ENCODE data around the gene NSDHL.
"Not testable (repeated sequence)": the region's sequence is repeated elsewhere in the genome, so short reads cannot be mapped to it uniquely, and the experiment has no call there.

NSDHL gene

DNA sequence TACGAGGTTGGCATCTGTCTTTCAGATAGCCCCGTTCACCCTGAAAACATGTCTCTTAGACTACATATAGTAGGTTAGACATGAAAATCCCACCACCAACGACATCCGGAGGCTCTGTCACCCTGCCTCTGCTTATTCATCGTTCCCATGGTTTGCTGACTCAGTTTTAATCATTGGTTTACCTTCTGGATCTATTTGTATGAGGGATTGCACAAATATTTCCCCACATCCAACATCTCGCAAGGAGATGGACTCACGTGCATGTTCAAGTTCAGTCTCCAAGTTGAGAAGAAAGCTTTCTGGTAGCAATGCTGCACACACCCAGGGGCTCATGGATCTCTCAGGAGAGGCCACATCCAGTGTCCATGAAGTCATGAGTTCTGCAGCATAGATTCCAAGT is 11.1 kb upstream of the NSDHL start:
- H3K4me3 ChIP-seq (ENCODE audit: low read length in 2 of 2): no peak overlapping the region
- no peak overlapping the region for H3K27ac ChIP-seq (ENCODE audit: low read depth in 2 of 2, low read length in 2 of 2)
- H3K4me1 ChIP-seq (ENCODE audit: control insufficient read depth in 2 of 2, insufficient read depth in 2 of 2, low read length in 2 of 2): no peaks in the 10 kb centered on the region
- no peak overlapping the region for H3K9ac ChIP-seq (ENCODE audit: low read depth in 1 of 2, low read length in 2 of 2)
- H3K27me3 ChIP-seq (ENCODE audit: control insufficient read depth in 2 of 2, insufficient read depth in 2 of 2, low read length in 2 of 2): peaks cover 8 to 12% of the 10 kb centered on the region in 2 donors
- no peaks in the 10 kb centered on the region for H3K9me3 ChIP-seq (ENCODE audit: control insufficient read depth in 2 of 2, low read length in 2 of 2)
- no peaks in the 10 kb centered on the region for H3K36me3 ChIP-seq (ENCODE audit: control insufficient read depth in 2 of 2, insufficient read depth in 2 of 2, low read length in 2 of 2)

DNA sequence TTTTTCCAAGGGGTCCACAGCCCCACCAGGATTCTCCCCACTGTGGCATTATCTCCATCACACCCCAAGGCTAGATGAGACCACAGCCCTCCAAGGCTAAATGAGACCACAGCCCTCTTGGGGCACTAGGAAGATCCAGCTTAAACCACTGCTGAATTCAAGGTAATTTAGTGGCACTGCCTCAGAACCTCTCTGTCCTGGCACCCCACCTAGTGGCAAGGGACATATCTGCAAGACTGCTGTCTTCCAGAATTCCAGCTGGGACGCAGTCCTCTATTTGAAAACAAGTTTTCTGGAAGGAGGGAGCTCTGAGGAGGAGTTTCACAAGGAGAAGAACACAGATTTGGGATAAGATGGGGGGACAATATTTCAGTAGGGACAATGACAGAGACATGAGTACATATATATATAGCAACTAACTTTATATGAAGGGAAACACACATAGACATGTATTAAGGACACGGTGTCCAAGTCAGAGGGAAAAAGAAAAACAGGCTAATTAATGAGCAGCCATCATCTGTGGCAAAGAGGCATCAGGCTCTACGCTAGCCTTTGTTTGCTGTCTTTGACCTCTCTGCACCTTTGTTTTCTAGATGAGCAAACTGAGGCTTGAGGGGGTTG is 9.6 kb upstream of the NSDHL start:
- Histone ChIP-seq H3K4me1 (ENCODE audit: control insufficient read depth in 2 of 2, insufficient read depth in 2 of 2, low read length in 2 of 2) (no peaks in the 10 kb centered on the region), H3K27me3 (ENCODE audit: control insufficient read depth in 2 of 2, insufficient read depth in 2 of 2, low read length in 2 of 2) (peaks cover 5 to 13% of the 10 kb centered on the region in 2 donors), H3K9ac (ENCODE audit: low read depth in 1 of 2, low read length in 2 of 2) (no peak overlapping the region), H3K36me3 (ENCODE audit: control insufficient read depth in 2 of 2, insufficient read depth in 2 of 2, low read length in 2 of 2) (no peaks in the 10 kb centered on the region), H3K27ac (ENCODE audit: low read depth in 2 of 2, low read length in 2 of 2) (no peak overlapping the region), H3K4me3 (ENCODE audit: low read length in 2 of 2) (no peak overlapping the region), H3K9me3 (ENCODE audit: control insufficient read depth in 2 of 2, low read length in 2 of 2) (no peaks in the 10 kb centered on the region)

DNA sequence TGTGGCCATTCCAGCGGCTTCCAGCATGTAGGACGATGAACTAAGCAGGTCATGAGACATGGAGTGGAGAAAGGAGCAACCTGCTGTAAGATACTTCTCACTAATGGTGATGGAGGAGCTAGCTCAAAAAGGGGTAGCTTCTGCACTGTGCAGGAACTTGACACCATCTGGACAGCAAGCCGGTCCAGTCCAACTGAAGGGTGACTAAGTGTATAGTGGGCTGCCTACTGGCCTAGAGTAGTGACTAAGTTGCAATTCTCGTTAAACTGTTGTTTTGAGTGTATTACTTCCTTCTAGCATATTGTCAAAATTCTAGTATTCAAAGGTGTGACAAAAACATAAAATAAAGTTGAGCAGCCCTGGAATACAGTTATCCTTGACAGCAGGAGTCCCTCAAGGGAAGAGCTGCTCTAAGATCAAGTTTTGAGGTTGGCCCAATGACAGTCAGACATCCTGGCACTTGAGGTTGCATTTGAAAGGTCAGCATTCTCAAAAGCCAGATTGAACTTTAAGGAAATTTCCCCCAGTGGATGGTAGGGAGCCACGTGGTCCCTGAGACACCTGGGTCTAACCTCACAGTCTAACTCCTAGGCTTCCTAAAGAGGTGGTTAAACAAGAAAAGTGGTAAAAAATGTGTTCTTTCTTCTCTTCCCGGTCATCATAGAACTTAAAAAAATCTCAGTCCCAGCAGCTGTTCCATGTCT is 8.3 kb upstream of the NSDHL start:
- Histone ChIP-seq H3K4me1 (ENCODE audit: control insufficient read depth in 2 of 2, insufficient read depth in 2 of 2, low read length in 2 of 2) (no peaks in the 10 kb centered on the region), H3K9me3 (ENCODE audit: control insufficient read depth in 2 of 2, low read length in 2 of 2) (no peaks in the 10 kb centered on the region), H3K27ac (ENCODE audit: low read depth in 2 of 2, low read length in 2 of 2) (no peak overlapping the region), H3K36me3 (ENCODE audit: control insufficient read depth in 2 of 2, insufficient read depth in 2 of 2, low read length in 2 of 2) (no peaks in the 10 kb centered on the region), H3K9ac (ENCODE audit: low read depth in 1 of 2, low read length in 2 of 2) (no peak overlapping the region), H3K4me3 (ENCODE audit: low read length in 2 of 2) (no peak overlapping the region), H3K27me3 (ENCODE audit: control insufficient read depth in 2 of 2, insufficient read depth in 2 of 2, low read length in 2 of 2) (peaks cover 5 to 13% of the 10 kb centered on the region in 2 donors)

DNA sequence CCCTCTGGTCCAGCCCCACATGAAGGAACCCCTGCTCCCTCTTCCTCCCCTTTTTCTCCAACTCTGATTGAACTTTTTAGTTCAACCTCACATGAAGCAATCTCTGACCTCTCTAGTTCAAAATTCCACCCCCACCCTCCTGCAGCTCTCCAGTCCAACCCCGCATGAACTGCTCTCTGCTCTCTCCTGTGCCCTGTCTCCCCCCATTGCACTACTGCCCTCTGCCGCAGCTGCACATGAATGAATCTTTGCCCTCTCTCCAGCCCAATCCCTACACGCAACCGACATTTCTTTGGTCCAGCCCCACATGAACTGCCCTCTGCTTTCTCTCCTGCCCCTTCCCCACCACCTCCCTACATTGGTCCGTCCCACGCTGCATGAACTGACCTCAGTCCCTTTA is 7.2 kb upstream of the NSDHL start:
- Histone ChIP-seq H3K27me3 (ENCODE audit: control insufficient read depth in 2 of 2, insufficient read depth in 2 of 2, low read length in 2 of 2) (peaks cover 5 to 13% of the 10 kb centered on the region in 2 donors), H3K4me1 (ENCODE audit: control insufficient read depth in 2 of 2, insufficient read depth in 2 of 2, low read length in 2 of 2) (no peaks in the 10 kb centered on the region), H3K4me3 (ENCODE audit: low read length in 2 of 2) (no peak overlapping the region), H3K27ac (ENCODE audit: low read depth in 2 of 2, low read length in 2 of 2) (no peak overlapping the region), H3K9ac (ENCODE audit: low read depth in 1 of 2, low read length in 2 of 2) (no peak overlapping the region), H3K36me3 (ENCODE audit: control insufficient read depth in 2 of 2, insufficient read depth in 2 of 2, low read length in 2 of 2) (no peaks in the 10 kb centered on the region), H3K9me3 (ENCODE audit: control insufficient read depth in 2 of 2, low read length in 2 of 2) (no peaks in the 10 kb centered on the region)

DNA sequence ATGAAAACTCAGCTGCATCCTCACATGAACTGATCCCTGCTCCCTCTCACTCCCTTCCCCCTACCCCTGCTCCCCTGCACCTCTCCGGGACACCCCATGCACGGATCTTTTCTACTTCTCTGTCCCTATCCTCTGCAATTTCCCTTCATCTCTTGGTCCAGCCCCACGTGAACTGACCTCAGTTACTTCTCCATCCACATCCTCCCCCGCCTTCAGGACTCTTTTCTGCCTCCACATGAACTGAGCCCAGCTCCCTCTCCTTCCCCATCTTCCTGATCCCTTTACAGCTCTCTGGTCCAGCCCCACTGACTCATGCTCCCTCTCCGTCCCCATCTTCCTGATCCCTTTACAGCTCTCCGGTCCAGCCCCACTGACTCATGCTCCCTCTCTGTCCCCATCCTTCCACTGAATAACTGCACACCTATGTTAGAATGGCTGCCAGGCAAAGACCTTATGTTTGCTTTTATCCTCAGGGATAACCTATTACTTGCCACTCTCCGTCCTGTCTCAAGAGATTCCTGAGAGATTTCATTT is 6.0 kb upstream of the NSDHL start:
- H3K9me3 ChIP-seq (ENCODE audit: control insufficient read depth in 2 of 2, low read length in 2 of 2): no peaks in the 10 kb centered on the region
- H3K36me3 ChIP-seq (ENCODE audit: control insufficient read depth in 2 of 2, insufficient read depth in 2 of 2, low read length in 2 of 2): no peaks in the 10 kb centered on the region
- H3K4me1 ChIP-seq (ENCODE audit: control insufficient read depth in 2 of 2, insufficient read depth in 2 of 2, low read length in 2 of 2): no peaks in the 10 kb centered on the region
- no peak overlapping the region for H3K27ac ChIP-seq (ENCODE audit: low read depth in 2 of 2, low read length in 2 of 2)
- H3K4me3 ChIP-seq (ENCODE audit: low read length in 2 of 2): no peak overlapping the region
- no peak overlapping the region for H3K9ac ChIP-seq (ENCODE audit: low read depth in 1 of 2, low read length in 2 of 2)
- H3K27me3 ChIP-seq (ENCODE audit: control insufficient read depth in 2 of 2, insufficient read depth in 2 of 2, low read length in 2 of 2): peaks cover 5 to 13% of the 10 kb centered on the region in 2 donors

DNA sequence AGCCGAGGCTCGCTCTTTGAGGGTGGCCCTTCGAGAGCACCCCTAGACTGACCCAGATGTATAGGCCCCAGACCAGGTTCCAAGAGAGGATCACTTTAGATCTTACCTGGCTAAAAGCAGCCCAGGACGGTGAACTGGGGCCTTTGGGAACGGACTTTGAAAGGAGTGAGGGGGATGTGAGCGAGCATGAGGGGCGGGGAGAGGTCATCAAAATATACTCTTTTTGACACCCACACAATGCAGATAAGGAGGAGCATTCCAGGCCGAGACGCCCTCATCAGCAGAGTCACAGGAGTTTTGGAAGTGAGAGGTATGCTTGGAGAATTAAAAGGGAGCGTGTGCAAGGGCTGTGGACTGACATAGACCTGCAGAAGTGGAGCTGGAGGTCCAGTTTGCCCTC is 528 bp downstream of the NSDHL start:
- Histone ChIP-seq H3K9me3 (ENCODE audit: control insufficient read depth in 2 of 2, low read length in 2 of 2) (no peaks in the 10 kb centered on the region), H3K27ac (ENCODE audit: low read depth in 2 of 2, low read length in 2 of 2) (peak overlapping the region; percentile 17 to 21), H3K4me1 (ENCODE audit: control insufficient read depth in 2 of 2, insufficient read depth in 2 of 2, low read length in 2 of 2) (peaks cover 0 to 6% of the 10 kb centered on the region in 2 donors), H3K4me3 (ENCODE audit: low read length in 2 of 2) (peak overlapping the region; percentile 85), H3K27me3 (ENCODE audit: control insufficient read depth in 2 of 2, insufficient read depth in 2 of 2, low read length in 2 of 2) (peaks cover 0 to 2% of the 10 kb centered on the region in 2 donors), H3K9ac (ENCODE audit: low read depth in 1 of 2, low read length in 2 of 2) (peak overlapping the region; percentile 78 to 83), H3K36me3 (ENCODE audit: control insufficient read depth in 2 of 2, insufficient read depth in 2 of 2, low read length in 2 of 2) (peaks cover 0 to 2% of the 10 kb centered on the region in 2 donors)

DNA sequence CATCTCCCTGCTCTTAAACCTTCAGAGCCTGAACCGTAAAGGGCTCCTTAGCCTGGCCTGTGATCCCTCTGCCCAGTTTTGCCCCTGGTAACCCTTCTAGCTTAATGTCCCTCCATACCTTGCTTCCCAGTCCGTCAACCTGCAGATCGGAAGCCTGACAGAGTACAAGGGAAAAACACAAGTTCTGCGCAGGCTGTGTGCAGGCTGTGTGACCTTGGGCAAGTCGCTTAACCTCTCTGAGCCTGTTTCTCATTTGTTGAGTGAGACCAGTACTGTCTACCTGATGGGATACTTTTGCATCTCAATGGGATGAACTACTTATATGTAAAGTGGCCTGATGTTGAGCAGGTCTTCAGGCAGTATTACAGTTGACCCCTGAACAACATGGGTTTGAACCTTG is 1.7 kb downstream of the NSDHL start:
- peaks cover 0 to 2% of the 10 kb centered on the region in 2 donors for H3K36me3 ChIP-seq (ENCODE audit: control insufficient read depth in 2 of 2, insufficient read depth in 2 of 2, low read length in 2 of 2)
- H3K27ac ChIP-seq (ENCODE audit: low read depth in 2 of 2, low read length in 2 of 2): no peak overlapping the region
- H3K27me3 ChIP-seq (ENCODE audit: control insufficient read depth in 2 of 2, insufficient read depth in 2 of 2, low read length in 2 of 2): peaks cover 0 to 2% of the 10 kb centered on the region in 2 donors
- H3K9me3 ChIP-seq (ENCODE audit: control insufficient read depth in 2 of 2, low read length in 2 of 2): no peaks in the 10 kb centered on the region
- H3K9ac ChIP-seq (ENCODE audit: low read depth in 1 of 2, low read length in 2 of 2): no peak overlapping the region
- no peak overlapping the region for H3K4me3 ChIP-seq (ENCODE audit: low read length in 2 of 2)
- H3K4me1 ChIP-seq (ENCODE audit: control insufficient read depth in 2 of 2, insufficient read depth in 2 of 2, low read length in 2 of 2): peaks cover 0 to 6% of the 10 kb centered on the region in 2 donors

DNA sequence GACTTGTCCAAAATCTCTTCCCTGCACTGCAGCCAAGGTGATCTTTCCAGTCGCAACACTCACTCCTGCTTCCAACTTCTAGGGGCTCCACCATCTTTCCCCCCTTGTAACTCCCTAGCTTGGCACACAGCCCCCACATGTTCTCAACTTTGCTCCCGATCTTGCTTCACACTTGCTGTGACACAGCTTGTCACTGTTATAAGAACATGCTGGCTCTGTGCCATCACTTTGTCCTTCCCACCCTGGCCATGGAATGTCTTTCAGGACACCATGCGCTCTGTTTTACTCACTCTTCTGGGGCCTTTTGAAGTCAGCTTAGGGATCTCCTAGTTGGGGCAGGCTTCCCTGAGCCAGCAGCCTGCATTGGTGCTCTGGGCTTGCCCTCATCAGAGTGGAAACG is 2.5 kb downstream of the NSDHL start:
- Histone ChIP-seq H3K27me3 (ENCODE audit: control insufficient read depth in 2 of 2, insufficient read depth in 2 of 2, low read length in 2 of 2) (peaks cover 0 to 2% of the 10 kb centered on the region in 2 donors), H3K9me3 (ENCODE audit: control insufficient read depth in 2 of 2, low read length in 2 of 2) (no peaks in the 10 kb centered on the region), H3K27ac (ENCODE audit: low read depth in 2 of 2, low read length in 2 of 2) (no peak overlapping the region), H3K4me1 (ENCODE audit: control insufficient read depth in 2 of 2, insufficient read depth in 2 of 2, low read length in 2 of 2) (peaks cover 0 to 6% of the 10 kb centered on the region in 2 donors), H3K4me3 (ENCODE audit: low read length in 2 of 2) (no peak overlapping the region), H3K9ac (ENCODE audit: low read depth in 1 of 2, low read length in 2 of 2) (no peak overlapping the region), H3K36me3 (ENCODE audit: control insufficient read depth in 2 of 2, insufficient read depth in 2 of 2, low read length in 2 of 2) (peaks cover 0 to 2% of the 10 kb centered on the region in 2 donors)

DNA sequence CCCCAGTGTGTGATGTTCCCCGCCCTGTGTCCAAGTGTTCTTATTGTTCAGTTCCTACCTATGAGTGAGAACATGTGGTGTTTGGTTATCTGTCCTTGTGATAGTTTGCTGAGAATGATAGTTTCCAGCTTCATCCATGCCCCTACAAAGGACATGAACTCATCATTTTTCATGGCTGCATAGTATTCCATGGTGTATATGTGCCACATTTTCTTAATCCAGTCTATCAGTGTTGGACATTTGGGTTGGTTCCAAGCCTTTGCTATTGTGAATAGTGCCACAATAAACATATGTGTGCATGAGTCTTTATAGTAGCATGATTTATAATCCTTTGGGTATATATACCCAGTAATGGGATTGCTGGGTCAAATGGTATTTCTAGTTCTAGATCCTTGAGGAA is 4.6 kb downstream of the NSDHL start:
- H3K4me1 ChIP-seq (ENCODE audit: control insufficient read depth in 2 of 2, insufficient read depth in 2 of 2, low read length in 2 of 2); H3K9ac ChIP-seq (ENCODE audit: low read depth in 1 of 2, low read length in 2 of 2); H3K27me3 ChIP-seq (ENCODE audit: control insufficient read depth in 2 of 2, insufficient read depth in 2 of 2, low read length in 2 of 2); H3K4me3 ChIP-seq (ENCODE audit: low read length in 2 of 2); H3K27ac ChIP-seq (ENCODE audit: low read depth in 2 of 2, low read length in 2 of 2); H3K36me3 ChIP-seq (ENCODE audit: control insufficient read depth in 2 of 2, insufficient read depth in 2 of 2, low read length in 2 of 2); H3K9me3 ChIP-seq (ENCODE audit: control insufficient read depth in 2 of 2, low read length in 2 of 2): not testable (repeated sequence)

DNA sequence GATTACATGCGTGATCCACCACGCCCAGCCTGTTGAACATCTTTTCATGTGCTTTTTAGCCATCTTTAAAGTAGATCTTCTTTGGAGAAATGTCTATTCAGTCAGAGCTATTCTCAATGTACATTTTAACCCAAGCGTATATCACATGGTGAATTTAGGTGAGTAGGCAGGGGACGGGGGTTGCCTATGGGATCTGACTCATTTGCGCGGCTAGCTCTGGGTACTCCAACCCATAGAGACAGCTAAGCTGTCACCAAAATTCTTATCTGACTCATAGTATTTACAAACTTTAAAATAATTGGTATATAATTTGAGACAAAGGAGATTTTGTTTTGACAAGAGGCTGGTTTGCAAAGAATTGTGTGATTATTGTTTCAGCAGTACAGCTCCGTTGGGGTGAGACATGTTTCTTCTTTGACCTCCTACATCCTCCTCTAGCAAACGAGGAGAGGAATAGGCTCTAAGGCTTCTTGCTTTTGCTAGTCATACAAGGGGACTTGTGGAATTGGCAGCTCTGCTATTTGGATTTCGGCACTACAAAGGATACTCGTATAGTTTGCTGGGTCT is 12.0 kb downstream of the NSDHL start:
- no peak overlapping the region for H3K4me3 ChIP-seq (ENCODE audit: low read length in 2 of 2)
- peaks cover 0 to 2% of the 10 kb centered on the region in 2 donors for H3K36me3 ChIP-seq (ENCODE audit: control insufficient read depth in 2 of 2, insufficient read depth in 2 of 2, low read length in 2 of 2)
- H3K4me1 ChIP-seq (ENCODE audit: control insufficient read depth in 2 of 2, insufficient read depth in 2 of 2, low read length in 2 of 2): no peaks in the 10 kb centered on the region
- no peak overlapping the region for H3K9ac ChIP-seq (ENCODE audit: low read depth in 1 of 2, low read length in 2 of 2)
- H3K27me3 ChIP-seq (ENCODE audit: control insufficient read depth in 2 of 2, insufficient read depth in 2 of 2, low read length in 2 of 2): no peaks in the 10 kb centered on the region
- no peak overlapping the region for H3K27ac ChIP-seq (ENCODE audit: low read depth in 2 of 2, low read length in 2 of 2)
- H3K9me3 ChIP-seq (ENCODE audit: control insufficient read depth in 2 of 2, low read length in 2 of 2): no peaks in the 10 kb centered on the region

All from mucosa of rectum (tissue), 2 donors.